LNCaP clone FGC (cell line): ENCODE measurements around the gene COL8A1.
A peak's percentile ranks its signal among the peaks of the same experiment; 100 is the strongest.

Experiments used
- DNase-seq: peaks from one replicate; pipeline ENCODE4 v3.0.0-alpha.2; 2011; ENCODE audit warnings: low read depth
- H3K4me3 ChIP-seq: 2 replicates; pipeline ENCODE4 v1.5.1; 2011; ENCODE audit warnings: mild to moderate bottlenecking, low read depth, low read length, control low read depth
- TF ChIP-seq, protein P1 (sequence below): IDR thresholded peaks from 2 replicates; pipeline ENCODE4 v1.5.1; 2012; ENCODE audit warnings: mild to moderate bottlenecking; ENCODE audit not compliant: control insufficient read depth, insufficient read depth; ENCODE audit errors: extremely low read depth

The COL8A1 gene

DNA sequence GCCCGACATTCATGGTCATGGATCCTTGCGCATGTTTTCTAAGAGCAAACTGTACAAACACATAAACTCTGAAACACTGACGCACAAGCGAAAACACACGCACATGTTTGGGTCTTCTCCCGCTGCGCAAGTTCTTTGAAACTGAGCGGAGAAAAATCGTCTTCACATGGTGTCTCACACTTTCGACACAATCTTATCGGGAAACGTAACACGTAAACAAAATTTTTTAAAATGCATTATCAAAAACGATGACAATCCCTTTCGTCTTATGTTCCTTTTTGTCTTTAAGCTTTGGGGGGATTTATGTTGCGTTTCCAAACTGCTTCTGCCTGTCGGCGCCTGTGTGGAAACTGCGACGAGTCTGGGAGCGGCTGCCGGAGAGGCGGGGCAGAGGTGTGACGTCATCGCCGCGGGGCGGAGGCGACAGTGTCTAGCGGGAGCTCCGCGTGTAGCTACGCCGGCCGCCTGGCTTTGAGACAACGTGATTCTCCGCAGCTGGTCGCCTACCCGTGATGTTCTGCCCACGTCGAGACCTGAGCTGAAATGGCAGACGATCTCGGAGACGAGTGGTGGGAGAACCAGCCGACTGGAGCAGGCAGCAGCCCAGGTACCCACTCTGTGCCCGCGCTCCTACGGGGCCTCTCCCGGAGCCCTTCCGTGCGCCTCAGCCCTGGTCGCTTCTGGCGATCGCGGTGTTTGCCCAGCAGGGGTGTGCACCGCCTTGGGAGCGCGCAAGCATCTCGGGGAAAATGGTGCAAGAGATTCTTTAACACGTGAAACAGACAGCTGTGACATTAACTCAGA lies 179.2 kb downstream of the COL8A1 start, which contains the start of gene CMSS1:
Gene CMSS1 (plus strand): TSS at position 426 of the 804 bp plus-strand sequence.
- TF ChIP-seq, protein P1, sequence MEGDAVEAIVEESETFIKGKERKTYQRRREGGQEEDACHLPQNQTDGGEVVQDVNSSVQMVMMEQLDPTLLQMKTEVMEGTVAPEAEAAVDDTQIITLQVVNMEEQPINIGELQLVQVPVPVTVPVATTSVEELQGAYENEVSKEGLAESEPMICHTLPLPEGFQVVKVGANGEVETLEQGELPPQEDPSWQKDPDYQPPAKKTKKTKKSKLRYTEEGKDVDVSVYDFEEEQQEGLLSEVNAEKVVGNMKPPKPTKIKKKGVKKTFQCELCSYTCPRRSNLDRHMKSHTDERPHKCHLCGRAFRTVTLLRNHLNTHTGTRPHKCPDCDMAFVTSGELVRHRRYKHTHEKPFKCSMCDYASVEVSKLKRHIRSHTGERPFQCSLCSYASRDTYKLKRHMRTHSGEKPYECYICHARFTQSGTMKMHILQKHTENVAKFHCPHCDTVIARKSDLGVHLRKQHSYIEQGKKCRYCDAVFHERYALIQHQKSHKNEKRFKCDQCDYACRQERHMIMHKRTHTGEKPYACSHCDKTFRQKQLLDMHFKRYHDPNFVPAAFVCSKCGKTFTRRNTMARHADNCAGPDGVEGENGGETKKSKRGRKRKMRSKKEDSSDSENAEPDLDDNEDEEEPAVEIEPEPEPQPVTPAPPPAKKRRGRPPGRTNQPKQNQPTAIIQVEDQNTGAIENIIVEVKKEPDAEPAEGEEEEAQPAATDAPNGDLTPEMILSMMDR: no peak
- peak; percentile 76 for DNase-seq
- H3K4me3 ChIP-seq: peak within 1 kb of the TSS; percentile 68

DNA sequence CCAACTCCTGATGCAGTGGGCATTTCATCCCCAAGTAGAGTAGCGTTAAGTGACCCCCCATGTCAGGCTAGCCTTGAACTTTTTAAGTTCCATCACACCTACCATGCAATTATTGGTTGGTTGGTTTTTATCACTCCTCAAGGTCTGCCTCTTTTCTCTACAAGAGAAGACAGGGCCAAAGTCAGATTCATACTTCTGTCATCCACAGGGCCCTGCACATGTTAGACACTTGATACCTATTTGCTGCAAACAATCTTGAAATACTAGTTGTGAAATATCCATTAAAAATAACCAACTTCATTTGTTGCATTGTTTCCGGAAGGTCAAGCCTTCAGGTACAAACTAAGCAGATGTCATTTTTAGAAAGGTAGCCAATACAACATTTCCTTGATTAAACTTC lies 180.4 kb downstream of the COL8A1 start:
- no peak for DNase-seq
- TF ChIP-seq, protein P1: no peak
- H3K4me3 ChIP-seq: peak overlapping the region; percentile 68

DNA sequence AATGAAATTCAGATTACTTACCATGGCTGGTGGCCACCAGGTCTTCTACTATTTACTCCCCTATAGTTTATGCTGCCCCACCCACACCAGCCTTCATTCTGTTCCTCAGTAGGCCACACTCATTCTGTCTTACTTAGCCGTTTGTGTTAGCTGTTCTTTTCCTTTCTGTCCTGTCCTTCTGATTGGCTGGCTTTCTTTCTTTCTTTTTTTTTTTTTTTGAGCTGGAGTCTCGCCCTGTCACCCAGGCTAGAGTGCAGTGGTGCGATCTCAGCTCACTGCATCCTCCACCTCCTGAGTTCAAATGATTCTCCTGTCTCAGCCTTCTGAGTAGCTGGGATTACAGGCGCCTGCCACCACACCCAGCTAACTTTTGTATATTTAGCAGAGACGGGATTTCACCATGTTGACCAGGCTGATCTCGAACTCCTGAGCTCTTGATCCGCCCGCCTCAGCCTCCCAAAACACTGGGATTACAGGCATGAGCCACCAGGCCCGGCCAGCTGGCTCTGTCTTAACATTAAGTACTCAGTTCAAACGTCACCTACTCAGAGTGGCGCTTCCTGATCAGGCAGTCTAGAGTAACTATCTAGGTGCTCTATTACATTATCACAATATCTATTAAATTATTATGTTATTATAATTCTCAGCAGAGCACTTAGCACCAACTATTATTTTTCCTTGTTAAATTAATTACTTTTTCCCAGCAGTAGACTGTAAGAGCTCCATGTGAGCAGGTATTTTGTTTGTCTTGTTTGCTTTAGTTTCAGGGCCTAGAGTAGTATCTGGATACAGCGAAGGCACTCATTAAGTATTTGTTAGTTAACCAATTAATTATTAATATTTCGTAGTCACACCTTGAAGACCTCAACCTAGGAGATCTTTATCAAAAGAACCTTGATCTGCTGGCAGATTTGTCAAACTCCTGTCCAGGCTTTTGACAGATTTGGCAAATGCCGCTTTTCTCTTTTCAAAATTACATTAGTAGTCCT lies 185.6 kb downstream of the COL8A1 start:
- no peak overlapping the region for H3K4me3 ChIP-seq
- DNase-seq: peak; percentile 41
- TF ChIP-seq, protein P1: no peak

DNA sequence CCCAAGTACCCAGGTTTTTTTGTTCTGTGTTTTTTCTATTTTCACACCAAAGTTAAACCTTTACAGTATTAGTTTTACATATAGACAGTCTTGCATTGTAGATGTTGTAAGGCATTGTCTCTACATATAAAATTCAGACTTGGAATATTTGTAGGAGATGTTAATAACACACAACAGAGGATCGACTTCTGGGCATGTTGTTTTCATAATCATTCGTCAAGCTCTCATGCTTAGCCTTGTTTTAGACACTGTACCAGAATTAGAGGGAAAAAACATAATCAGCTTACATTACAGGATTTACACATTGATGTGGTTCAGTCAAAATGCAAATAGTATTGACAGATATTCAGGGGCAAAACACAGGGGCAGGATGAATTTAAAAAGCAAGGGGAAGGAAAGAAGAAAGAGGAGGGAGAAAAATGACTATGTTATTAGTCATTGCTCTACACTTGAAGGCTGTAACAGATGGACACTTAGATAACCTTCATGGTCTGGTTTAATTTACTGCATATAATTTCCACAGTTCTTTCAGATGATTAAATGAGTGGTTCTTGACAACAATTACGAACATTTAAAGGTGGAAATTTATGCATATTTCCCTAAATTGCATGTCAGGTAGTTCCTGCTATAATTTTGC lies 186.7 kb downstream of the COL8A1 start:
- no peak overlapping the region for H3K4me3 ChIP-seq
- no peak for DNase-seq
- TF ChIP-seq, protein P1: no peak

DNA sequence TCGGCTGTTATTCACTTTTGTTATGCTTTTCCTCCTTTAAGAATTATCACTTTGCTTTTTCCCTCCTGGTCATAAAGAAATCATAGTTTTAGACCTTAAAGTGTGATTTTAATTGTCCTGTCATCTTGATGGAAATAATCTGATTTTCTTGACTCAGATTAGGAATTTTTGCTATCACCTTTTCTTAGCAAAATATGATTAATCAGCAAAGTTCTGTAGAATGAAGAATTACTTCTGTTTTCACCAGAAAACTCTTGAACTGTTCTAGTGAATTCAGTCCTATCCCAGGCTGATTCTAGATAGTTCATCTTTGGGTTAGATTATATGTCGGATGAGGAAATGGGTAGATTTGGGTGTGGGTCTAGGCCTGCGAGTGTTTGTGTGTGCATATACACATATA lies 191.4 kb downstream of the COL8A1 start:
- DNase-seq: no peak
- TF ChIP-seq, protein P1: no peak
- H3K4me3 ChIP-seq: no peak overlapping the region

DNA sequence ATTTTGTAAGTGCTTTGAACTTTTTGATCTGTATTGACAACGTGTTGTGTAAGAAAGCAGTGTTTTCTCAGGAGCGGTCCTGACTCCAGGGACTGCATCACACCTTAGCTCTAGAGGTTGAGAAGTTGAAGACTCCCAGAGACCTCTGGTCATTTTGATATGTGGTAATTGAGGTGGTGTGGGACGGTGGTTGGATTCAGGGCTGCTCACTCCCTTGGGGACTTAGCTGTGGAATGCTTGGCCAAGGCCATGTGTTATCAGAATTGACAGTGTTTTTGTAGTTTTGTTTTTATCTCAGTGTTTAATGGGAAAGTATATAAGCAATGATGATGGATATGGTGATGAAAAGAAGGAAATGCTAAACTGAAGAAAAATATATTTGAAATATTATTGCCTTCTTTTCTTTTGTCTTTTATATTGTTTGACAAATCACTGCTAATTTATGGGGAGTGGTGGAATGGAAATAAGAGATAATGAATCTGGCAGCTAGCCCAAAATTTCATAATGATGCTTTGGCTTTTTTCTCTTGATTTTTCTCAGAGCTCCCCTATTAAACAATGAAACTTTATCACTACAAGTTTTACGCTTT lies 195.3 kb downstream of the COL8A1 start:
- no peak for DNase-seq
- TF ChIP-seq, protein P1: no peak
- no peak overlapping the region for H3K4me3 ChIP-seq
